HG02870 (cell line): ENCODE data around the gene ERMAP.
"Not testable (repeated sequence)": the region's sequence is repeated elsewhere in the genome, so short reads cannot be mapped to it uniquely, and the experiment has no call there.

Experiments
- ATAC-seq: cut with Tn5 transposase; IDR thresholded peaks from one replicate; pipeline ENCODE4 v1.9.1; 2021; ENCODE audit warnings: mild to moderate bottlenecking, moderate library complexity; ENCODE audit not compliant: unreplicated experiment

ERMAP gene

DNA sequence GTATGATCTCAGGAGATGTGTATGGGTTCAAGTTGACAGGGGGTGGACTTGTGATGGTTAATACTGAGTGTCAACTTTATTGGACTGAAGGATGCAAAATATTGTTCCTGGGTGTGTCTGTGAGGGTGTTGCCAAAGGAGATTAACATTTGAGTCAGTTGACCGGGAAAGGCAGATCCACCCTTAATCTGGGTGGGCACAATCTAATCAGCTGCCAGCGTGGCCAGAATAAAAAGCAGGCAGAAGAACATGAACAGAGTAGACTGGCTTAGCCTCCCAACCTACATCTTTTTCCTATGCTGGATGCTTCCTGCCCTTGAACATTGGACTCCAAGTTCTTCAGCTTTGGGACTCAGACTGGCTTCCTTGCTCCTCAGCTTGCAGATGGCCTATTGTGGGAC lies 52.8 kb downstream of the ERMAP start:
- not testable (repeated sequence) for ATAC-seq

DNA sequence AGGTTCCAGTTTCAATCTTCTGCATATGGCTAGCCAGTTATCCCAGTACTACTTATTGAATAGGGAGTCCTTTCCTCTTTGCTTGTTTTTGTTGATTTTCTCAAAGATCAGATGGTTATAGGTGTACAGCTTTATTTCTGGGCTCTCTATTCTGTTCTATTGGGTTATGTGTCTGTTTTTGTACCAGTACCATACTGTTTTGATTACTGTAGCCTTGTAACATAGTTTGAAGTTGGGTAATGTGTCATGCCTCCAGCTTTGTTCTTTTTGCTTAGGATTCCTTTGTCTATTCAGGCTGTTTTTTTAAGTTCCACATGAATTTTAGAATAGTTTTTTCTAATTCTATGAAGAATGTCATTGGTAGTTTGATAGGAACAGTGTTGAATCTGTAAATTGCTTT lies 56.2 kb downstream of the ERMAP start:
- not testable (repeated sequence) for ATAC-seq

DNA sequence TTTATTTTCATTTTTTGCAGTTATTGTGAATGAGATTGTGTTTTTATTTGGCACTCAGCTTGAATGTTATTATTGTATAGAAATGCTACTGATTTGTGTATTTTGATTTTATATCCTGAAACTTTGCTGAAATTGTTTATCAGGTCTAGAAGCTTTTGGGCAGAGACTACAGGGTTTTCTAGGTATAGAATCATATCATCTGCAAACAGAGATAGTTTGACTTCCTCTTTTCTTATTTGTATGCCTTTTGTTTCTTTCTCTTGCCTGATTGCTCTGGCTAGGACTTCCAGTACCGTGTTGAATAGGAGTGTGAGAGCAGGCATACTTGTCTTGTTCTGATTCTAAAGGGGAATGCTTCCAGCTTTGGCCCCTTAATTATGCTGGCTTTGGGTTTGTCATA lies 56.7 kb downstream of the ERMAP start:
- no peak for ATAC-seq

DNA sequence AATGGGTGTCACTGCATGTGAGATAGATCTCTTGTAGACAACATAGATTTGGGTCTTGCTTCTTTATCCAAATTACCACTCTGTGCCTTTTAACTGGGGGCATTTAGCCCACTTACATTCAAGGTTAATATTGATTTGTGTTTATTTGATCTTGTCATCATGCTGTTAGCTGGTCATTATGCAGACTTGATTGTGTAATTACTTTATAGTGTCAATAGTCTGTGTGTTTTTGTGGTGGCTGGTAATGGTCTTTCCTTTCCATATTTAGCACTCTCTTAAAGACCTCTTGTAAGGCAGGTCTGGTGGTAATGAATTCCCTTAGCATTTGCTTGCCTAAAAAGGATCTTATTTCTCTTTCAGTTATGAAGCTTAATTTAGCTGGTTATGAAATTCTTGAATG lies 59.1 kb downstream of the ERMAP start:
- ATAC-seq = no peak

DNA sequence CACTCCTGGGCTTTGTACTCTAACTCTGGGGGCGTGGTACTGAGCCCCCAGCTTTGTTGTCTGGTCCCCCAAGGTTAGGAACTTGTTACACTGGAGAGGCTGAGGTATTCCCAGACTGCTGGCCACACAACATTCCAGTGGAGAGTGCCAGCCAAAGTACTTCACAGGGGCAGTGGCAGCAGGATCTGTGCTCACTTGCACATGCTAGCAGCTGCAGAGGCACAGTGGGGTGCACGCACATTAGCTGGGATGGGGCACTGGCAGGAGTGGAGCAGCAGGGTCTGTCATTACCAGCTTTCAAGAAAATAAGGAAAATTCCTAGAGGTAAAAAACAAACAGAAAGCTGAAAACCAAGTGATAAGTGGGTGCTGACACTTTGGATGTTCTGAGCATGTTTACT lies 60.5 kb downstream of the ERMAP start:
- no peak for ATAC-seq

DNA sequence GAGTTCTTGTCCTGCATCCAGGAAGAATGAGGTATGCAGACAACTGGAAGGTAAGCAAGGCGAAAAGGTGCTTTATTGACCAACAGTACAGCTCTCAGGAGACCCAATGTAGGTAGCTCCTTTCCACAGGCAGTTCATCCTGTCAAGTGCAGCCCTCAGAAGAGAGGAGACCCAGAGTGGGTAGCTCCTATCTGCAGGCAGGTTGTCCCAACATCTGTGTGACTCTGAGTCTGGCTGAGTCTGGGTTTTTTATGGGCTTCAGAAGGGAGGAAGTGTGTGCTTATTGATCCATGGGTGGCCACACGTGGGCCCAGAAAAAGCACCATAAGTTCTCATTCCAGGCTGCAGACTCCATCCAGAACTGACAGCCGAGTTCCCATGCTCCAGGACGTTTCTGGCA lies 63.5 kb downstream of the ERMAP start:
- no peak for ATAC-seq

DNA sequence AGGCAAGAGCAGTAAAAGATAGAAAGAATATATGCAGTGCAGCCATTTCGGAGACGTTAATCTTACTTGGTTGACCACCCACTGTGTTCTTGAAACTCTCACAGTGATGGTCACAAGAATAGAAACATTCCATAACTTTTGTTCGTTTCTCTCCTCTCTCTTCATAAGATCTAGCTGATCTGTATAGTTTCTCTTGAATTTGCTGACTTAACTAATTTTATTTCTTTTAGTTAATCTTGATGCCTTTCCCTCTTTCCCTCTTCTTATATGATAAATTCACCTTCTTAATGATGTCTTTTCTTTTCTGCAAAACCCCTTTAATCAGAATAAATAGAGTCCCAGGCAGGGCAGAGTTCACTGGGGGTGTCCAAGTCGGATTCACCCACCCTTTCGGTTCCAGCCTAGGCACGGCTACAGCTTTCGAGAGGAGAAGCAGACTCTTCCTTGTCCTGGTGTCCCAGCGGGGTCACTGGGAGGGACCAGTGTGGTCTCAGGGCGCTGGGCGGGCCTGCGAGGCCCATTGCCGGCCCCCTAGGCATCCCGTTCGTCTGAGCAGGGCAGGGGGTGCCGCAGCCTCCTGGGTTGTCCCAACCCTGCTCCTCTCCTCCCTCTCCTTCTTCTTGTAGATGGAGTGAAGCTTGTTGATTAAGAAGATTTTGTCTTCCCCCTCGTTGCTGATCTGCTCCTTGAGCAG lies 69.3 kb downstream of the ERMAP start:
- no peak for ATAC-seq

DNA sequence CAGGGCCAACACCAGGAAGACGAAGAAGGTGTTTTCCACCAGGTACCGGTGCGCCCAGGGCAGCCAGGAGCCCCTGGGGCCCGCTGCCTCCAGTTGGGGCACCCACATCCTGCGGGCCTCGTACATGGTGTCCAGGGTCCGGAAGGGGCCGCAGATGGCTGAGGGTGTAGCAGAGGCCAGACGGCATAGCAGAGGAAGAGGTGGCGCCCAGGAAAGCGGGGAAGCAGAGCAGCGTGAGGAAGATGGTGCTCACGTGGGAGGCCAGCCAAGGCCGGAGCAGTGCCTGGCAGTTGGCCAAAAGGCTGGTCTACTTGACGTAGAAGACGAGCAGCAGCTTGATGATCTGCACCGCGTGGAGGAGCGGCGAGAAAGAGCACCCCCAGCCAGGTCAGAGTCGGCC lies 69.9 kb downstream of the ERMAP start:
- no peak for ATAC-seq

DNA sequence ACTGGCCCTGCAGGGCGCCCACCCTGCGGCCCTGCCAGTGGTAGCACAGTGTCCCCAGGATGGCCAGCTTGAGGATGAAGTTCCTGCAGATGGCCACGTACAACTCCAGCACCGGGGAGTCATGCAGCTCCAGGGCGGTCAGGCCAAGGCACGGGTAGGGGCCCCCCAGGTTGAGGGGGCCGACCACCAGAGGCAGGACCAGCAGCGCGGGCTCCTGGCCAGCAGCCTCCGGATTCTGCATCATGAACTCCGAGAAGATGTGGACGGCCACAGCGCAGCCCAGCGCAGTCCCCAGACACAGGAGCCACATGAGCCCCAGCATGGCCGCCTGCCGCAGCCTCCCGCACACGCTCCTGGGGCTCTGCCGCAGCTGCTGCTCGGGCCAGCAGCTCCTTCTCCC lies 70.4 kb downstream of the ERMAP start:
- ATAC-seq = no peak

DNA sequence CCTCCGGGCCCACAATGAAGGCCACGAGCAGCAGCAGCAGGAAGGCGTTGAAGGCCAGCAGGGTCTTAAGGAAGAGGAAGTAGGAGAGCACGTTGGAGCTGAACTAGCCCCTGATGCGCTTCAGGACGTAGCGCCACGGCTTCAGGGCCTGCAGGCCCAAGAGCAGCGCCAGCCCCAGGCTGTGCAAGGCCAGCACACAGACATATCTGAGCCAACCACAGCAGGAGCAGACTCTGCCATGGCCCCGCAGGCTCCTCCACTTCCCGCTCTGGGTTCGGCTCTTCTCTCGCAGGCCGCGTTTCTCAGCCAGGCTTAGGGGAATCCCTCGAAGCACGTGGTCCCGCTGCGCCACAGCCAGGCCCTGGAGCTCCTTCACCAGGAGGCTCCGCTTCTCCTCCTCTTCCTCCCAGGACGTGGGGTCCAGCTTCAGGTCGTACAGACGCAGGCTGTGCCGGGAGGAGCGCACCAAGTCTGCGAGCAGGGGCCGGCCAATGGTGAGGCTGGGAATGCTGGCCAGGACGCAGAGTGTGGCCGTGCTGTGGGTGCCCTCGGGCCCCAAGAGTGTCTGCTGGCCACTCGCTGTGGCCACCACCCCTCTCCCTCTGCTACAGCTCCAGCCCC lies 71.2 kb downstream of the ERMAP start:
- no peak for ATAC-seq

DNA sequence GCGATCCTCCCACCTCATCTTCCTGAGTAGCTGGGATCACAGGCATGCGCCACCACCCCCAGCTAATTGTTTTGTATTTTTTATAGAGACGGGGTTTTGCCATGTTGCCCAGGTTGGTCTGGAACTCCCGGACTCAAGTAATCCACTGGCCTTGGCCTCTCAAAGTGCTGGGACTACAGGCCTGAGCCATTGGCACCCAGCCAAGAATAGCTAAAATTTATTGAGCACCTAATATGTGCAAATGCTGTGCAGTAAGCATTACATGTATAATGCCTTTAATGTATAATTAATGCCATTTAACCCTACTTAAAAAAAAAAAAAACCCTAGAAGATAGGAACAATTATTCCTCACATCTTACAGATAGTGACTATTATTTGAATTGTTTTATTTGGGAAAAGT lies 72.3 kb downstream of the ERMAP start:
- no peak for ATAC-seq

DNA sequence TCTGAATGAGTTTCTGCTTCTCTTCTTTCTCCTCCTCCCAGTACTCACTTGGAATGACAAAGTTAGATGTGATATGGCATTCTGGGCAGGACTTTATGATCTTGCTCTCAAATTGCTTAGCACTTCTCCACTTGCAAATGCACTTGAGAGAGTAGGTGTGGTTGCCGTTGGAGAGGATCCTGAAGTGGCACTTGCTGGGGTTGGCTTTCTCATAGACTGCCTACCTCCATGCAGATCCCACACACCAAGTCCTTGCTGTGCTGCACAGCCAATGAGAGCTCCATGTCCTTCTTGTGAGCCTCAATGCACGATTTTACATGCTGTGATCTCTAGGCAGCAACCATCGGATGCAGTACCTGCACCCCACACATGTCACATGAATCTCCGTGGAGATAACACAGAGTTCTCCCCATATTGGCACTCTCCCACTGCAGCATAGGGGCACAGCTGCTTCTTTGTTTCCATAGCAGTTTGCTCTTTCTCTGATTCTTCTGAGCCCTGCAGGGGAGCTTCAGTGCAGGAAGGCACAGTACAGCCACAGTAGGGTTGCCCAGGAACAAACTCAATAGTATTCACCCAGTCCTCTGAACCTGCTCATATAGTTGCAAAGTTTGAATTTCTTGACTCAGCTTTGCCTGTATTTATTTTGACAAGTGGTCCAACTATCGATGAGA lies 74.7 kb downstream of the ERMAP start:
- no peak for ATAC-seq
